ENCODE measurements around the gene AGPS.

DNA sequence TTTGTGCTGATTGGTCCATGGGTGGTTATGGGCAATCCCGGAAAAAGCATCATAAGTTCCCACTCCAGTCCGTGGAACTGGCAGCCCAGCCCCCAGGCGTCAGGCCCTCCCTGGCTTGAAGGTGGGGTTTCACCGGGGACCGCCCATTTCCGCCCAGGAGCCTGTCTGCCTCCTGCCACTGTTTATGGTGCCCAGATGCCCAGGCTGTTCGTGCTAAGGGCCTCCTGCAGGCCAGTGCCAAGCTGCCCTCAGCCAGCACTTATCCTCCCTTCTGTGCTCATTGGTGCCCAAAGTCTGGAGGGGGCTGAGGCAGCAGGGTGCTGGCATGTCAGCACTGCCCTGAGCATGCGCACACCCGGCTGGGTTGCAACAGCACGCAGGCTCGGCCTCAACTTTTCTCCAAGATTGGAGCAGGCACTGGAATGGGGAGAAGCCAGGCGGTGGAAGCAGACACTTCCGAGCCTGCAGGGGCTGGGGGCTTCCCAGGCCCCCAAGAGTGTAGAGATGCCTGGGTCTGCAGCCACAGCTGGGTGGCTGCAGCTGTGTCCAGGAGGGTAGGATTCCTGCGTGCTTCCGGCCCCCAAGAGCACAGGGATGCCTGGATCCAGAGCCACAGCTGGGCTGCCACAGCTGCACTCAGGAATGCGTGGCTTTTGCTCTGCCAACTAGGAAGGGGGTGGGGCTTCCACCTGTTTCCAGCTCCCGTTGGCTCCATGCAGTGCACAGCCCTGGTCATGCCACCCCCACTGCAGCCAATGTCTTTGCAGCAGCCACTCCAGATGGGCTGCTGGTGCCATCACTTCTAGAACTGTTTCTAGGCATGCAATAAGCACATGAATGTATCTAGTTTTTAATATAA lies 74.0 kb downstream of the AGPS start:
- no peak for TF ChIP-seq EZH2 (IDR thresholded peaks at IDR 0.05; ENCODE audit: borderline replicate concordance, low read depth, low read length, severe bottlenecking)
- TF ChIP-seq, protein P1, sequence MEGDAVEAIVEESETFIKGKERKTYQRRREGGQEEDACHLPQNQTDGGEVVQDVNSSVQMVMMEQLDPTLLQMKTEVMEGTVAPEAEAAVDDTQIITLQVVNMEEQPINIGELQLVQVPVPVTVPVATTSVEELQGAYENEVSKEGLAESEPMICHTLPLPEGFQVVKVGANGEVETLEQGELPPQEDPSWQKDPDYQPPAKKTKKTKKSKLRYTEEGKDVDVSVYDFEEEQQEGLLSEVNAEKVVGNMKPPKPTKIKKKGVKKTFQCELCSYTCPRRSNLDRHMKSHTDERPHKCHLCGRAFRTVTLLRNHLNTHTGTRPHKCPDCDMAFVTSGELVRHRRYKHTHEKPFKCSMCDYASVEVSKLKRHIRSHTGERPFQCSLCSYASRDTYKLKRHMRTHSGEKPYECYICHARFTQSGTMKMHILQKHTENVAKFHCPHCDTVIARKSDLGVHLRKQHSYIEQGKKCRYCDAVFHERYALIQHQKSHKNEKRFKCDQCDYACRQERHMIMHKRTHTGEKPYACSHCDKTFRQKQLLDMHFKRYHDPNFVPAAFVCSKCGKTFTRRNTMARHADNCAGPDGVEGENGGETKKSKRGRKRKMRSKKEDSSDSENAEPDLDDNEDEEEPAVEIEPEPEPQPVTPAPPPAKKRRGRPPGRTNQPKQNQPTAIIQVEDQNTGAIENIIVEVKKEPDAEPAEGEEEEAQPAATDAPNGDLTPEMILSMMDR (IDR thresholded peaks at IDR 0.05; ENCODE audit: borderline replicate concordance, extremely low read depth, low read length, poor library complexity, severe bottlenecking): no peak

Data from DND-41 (cell line).